Brain pericyte (primary cell): ENCODE measurements around the gene TMEM269.

Experiments
- DNase-seq: peaks from one replicate; pipeline ENCODE4 v3.0.0-alpha.2; 2012; ENCODE audit warnings: low read depth, low spot score

Gene TMEM269

DNA sequence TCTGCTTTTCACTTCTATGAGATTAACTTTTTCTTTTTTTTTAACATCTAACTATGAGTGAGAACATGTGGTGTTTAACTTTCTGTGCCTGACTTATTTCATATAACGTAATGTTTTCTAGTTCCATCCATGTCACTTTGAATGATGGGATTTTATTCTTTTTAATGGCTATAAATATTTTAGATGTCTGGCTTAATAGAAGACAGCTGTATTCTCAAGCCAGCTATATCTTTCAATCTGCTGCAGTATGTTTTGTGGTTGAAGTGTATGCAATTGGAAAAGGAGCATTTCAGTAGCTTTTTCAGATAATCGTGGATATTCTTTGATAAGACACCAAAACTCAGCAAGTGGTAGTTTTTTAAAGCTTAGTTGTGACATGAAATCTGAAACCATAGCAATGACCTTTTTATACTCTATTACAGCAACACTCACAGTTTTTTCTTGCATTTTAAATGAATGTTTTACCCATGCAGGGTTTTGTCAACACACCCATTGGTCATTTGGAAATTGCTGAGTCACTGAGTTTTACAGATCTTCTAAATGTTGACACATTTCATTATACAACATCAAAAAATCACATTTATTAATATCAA is 38.1 kb downstream of the TMEM269 start:
- no peak for DNase-seq

DNA sequence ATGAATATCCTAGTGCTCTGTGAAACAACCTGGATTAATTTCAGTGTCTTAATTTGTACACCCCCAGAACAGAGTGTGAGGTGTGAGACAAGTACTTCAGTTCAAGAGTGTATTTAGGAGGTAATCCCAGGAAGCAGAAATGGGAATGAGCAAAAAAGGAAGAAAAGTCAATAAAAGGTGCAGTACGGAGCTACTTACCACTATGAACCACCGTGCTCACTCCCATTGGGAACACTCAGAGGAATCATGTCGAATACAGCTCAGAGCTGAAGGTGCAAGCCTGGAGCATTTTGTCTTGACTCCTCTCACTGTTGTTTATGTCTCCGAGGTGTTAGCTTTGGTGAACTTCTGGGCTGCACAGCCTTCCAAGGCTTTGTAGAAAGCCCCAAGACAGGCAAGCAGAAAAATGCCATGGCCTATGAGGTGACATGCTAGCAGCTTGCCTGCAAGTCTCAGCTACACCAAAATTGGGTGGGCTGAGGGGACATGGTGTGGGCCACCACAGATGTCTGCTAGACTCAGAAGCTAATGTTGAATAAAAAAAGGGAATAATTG is 39.8 kb downstream of the TMEM269 start:
- DNase-seq = no peak

DNA sequence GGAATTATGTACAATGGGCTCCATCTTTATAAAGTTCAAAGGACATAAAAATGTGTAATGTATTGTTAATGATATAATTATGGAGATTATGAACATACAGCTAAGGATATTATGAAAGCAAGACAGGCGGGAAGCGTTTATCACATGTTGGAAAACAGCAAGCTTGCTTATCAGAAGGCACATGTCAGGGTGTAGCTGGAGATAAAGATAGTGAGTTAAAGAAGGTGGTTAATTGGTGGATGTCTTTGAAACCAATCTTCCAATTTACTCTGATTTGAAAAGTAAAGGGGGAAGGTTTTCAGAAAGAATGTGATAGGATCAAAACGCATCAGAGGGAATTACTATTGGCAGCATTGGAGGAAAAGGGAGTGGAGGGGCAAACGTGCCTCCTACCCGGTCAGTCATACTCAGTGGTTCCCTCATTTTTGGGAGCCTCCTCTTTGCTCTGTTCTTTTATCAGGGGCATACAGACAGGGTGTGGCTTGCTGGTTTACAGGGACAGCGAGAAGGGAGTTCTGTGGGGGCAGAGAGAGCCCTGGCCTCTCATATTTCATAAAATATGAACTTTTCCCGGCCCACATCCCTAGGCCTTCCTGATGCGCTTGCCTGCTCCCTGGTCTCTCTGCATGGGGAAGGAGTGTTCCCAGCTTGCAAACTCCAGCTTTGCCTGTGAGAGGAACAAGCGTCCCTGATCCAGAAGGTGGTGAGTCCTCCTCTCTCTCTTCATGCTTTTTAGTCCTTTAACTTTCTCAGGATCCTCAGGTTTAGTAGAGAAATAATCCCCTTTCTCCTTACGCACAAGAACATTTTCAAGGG is 40.5 kb downstream of the TMEM269 start:
- no peak for DNase-seq

DNA sequence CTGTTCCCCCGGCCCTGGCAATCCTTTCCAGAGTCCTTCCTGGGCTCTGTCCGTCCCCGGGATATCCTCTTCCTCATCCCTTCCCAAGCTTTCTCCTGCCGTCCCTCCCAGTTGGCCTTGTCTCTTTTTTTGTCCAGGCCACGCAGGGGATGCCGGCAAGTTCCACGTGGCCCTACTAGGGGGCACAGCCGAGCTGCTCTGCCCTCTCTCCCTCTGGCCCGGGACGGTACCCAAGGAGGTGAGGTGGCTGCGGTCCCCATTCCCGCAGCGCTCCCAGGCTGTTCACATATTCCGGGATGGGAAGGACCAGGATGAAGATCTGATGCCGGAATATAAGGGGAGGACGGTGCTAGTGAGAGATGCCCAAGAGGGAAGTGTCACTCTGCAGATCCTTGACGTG is 45.8 kb downstream of the TMEM269 start:
- DNase-seq = no peak

DNA sequence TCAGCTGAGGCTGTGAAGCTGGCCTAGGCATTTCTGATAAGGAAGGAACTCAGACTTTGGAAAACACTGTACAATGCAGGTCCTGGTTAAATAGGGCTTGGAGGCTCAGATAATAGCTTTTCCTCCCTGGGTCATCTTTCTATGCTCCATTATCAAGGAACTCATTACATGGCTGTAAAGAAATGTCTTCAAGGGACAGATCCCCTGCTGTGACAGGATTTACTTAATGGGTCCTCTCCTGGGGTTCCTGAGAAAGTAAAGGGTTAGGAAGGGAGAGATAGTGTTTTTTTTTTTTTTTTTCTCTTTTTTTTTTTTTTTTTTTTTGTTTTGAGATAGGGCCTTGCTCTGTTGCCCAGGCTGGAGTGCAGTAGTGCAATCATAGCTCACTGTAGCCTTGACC is 46.5 kb downstream of the TMEM269 start:
- DNase-seq = no peak

DNA sequence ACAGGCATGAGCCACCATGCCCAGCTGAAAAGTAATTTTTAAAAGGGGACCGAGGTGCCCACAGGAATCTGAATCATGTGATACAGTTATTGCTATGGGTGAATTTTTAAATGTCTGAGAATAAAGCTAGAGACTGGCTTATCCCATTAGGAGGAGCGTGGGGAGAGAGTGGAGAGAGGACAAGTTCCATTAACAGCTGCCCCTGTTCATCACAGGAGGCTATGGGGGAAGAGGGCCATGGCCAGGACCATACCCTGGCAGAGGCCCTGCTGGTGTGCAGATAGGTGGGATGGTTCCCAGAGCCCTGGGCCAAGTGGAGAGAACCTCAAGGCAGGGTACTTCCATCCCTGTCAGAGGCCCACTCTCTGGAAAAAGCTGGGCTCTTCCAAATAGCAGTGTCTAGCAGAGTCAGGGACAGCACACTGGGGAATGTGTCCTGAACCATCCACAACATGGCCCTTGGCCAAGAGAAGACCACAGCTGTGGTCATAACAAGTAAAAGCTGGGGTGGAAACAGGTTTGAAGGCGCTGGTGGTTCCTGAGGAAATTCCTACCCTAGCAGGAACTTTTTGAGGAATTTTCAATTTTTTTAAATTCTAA is 48.0 kb downstream of the TMEM269 start:
- no peak for DNase-seq

DNA sequence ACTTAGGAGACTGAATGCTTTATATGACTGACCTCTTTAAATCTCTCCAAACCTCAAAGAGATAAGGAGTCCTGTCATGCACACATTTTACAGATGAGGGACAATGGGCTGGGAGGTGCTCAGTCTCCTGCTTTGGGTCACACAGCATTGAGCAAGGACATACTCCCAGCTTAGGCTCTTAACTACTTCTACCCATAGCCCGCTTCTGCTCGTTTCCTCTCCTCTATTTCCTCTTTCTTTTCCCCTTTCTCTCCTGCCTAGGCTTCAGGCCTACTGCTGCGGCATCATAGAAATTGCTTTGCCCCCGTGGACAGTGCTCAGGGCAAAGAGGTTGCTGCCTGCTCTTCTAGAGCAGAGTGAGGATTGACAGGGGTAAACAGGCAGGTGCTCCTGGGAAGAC is 49.2 kb downstream of the TMEM269 start:
- DNase-seq = no peak

DNA sequence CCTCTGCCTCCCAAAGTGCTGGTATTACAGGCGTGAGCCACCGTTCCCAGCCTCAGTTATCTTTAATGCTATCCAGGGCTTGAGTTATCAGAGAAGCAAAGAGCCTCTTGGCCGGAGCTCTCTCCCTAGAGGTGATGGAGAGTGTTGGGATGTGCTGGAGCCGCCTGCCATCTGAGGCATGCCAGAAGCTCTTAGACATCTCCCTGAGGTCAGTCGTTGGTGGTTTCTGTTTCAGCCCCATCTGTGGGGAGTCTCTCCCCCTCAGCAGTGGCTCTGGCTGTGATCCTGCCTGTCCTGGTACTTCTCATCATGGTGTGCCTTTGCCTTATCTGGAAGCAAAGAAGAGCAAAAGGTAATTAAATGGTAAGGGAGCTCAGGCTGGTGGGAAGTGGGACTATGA is 50.0 kb downstream of the TMEM269 start:
- no peak for DNase-seq

DNA sequence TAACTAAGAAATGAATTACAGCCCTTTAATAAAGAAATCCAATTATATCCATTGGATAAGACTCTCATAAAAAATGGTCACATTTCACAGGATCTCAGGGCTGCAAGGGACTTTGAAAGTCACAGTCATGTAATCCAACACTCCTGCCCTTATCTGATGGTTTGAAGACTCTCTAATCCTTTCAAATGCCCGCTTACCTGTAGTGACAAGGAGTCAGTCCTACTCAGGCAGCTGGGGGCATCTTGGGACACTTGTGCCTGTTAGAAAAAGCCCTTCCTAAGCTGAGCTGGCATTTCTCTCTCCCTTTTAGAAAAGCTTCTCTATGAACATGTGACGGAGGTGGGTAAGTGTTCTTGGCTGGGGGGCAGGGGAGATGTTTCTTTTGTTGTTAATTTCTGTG is 50.6 kb downstream of the TMEM269 start:
- no peak for DNase-seq

DNA sequence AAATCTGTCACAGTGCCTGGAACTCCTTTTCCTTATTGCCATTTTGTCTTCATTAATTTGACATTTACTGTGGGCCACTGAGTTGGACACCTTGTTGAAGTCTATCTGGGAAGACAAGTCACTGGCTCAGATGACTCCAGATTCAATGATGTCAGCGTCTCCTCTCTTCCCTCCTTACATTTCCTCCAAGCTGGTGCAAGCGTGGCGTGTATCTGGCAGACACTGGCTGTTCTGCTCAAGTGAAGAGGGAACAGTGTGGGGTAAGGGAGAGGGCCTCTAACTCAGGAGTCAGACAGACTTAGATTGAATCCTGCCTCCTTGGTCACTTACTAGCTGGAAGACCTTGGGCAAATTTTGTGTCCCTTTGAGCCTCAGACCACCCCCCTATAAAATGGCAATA is 52.9 kb downstream of the TMEM269 start:
- no peak for DNase-seq

DNA sequence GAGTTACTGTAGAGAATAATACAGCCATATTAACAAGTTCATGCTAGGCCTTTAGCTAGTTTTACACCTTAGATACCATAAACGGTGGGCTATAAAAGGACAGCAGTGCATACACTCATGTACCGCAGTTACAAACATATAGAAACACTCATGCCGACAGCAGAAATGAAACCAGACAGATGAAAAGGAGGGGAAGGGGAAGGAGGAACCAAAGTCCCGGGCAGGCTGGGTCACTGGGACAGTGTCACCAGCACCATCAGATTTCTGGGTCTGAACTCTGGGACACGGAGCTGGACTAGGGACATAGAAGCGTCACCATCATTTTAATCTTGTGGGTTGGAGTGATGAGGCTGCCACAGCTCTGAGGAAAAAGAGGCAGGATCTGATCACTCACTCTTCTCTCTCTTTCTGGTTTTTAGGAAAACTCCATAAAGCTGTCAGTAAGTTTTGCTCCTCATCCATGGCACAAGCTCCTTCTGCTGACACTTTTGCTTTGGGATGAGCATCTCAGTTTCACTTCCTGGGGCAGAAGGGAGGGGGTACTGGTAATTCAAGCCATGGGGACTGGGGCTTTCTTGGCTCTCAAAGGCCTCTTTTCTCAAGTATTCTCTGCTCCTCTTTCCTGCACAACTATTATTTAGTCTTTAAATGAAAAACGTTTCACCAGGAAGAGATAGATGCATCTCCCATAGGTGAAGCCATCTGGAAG is 53.8 kb downstream of the TMEM269 start:
- no peak for DNase-seq

DNA sequence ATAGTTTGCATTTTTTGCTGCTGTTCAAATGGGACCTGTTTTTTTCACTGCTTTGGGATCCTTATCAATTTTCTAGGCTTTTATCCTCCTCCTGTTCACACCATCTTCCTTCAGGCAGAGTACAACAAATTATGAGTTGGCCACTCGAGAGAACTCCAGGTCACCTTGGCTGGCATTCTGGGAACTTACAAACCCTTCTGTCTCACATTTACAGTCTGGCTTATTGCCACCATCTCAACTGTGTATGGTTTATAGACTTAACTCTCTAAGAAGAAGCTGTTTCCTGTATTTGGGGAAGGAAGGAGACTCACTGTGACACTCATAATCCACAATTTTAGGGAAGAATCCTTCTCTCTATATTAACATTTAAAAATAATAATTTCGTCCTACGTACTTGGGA is 56.2 kb downstream of the TMEM269 start:
- no peak for DNase-seq

DNA sequence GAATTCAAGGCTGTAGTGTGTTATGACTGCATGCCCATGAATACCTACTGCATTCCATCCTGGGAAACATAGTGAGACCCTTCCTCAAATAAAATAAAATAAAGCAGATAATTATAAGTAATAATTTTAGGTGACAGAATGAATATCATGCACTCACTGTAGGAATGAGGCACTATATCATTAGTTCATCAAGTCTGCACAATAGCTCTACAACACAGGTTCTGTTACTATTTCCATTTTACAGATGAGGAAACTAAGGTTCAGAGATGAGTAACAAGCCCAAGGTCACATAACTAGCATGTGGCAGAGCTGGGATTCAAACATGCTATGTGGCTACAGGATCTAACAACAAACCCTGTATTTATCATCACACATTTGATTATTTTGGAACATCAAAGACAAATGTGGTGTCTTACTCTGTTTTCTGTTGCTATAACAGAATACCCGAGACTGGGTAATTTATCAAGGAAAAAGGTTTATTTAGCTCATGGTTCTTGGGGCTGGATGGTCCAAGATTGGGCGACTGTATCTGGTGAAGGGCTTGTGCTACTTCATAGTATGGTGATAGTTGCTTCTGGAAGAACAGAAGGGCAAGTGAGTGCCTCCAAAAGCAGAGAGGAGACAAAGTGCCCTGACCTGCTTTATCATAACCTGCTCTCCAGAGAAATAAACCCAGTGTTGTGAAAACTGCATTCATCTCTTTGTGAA is 56.8 kb downstream of the TMEM269 start:
- no peak for DNase-seq

DNA sequence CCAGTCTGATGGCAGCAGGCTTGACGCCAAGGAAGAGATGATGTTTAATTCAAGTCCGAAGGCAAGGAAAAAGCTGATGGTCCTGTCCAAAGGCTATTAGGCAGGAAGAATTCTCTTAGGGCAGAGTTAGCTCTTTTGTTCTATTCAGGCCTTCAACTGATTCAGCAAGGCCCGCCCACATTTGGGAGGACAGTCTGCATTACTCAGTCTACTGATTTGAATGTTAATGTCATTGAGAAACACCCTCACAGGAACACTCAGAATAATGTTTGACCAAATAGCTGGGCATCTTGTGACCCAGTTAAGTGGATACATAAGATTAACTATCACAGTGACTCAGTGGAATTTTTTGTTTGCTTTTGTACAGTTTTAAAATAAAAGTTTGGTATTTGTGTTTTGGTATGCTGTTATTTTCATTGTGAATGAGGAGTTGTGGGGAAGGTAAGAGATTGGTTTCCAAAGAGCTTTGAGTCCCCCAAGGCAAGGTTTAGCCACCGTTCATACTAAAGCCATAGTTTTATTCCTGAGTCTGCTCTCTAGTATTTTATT is 59.9 kb downstream of the TMEM269 start:
- no peak for DNase-seq

DNA sequence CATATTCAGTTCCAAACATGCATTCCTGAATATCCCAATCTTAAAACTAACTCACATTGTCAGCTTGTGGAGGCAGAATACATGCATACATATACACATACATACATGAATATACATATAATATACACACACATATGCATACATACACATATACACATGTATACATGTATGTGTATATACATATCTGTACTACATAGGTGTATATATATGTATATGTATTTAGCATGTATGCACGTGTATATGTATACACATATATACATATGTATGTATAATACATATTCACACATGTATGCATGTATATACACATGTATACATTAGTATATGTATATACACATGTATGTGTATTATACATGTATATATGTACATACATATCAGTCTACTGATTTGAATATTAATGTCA is 60.4 kb downstream of the TMEM269 start:
- no peak for DNase-seq

DNA sequence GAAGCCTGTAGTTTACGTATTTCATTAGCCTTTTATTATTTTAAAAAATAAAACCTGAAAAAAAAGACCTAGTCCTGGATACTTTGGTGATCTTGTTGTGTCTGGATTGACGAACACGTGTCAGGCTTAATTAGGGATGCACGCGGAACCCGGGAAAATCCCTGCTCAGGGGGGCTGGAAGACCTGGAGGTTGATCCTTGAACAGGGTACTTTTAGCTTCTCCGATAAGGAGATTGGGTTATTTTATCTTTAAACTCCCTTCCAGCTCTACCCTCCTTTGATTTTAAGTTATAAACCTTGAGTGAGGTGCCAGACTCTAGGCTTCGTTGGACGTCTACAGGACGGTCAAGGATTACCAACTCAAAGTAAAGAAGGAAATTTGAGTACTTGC is 61.1 kb downstream of the TMEM269 start:
- DNase-seq = no peak

DNA sequence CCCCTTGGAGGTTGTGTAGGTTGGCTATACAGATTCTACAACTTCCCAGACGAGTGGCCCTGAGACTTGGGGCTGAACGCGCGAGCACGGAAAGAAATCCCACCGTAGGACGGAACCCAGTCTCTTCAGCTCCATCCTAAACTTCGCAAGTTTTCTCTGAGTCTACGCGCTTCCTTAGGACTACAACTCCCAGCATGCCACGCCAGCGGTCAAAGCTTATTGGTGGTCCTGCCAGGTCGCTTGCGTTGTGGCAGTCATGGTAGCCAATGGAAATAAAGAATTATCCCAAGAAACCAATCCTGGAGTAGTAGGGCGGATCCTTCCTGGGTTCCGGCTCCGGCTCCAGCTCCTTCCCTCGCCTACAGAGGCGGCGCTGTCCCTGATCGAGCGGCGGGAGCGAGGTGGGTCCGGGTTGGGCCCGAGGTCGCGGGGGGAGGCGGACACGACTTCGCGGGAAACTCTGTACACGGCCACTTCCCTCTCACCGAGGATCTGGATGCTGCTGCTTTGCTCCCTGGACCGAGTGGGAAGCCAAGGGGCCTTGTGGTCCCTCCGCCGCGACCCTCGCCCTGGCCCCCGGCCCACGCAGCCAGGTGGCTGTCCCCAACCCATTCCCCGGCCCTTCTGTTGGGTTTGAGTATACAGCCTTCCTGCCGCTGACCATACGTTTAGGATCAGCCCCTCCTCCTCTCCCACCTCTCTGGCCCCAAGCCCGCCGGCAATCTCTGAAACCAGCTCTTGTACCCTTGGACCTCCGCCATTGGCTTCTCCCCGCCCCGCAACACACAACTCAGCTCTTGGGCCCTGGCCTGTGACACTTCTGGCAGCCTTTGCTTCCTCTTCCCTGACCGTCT is 61.7 kb downstream of the TMEM269 start, which contains the start of gene ZNF691:
Gene ZNF691, plus strand, starts transcription at position 357 of the 854 bp plus-strand sequence. CDS start 3,046 bp downstream, outside the sequence.
- DNase-seq = peak; percentile 85

DNA sequence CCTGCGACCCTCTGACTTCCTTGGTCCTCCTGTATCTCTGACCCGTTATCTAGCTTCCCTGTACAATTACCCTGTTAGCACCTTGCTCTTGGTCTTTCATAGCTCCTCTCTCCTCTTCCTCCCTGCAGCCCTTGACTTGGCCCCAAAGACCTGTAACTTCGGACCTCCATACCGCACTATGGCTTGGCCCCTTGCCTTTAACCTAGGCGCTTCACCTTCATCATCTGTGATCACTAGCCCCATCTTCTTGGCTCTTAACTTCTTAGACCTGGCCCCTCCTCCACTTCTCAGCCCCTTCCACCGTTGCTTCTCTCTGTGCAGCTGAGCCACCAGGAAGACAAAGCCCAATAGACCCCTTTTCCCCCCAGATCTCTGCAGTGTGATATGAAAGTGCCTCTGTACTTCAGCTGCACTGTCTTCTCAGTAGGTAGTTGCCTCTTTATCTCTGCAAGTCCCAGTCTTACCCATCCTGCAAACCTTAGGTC is 62.4 kb downstream of the TMEM269 start:
- DNase-seq = no peak

DNA sequence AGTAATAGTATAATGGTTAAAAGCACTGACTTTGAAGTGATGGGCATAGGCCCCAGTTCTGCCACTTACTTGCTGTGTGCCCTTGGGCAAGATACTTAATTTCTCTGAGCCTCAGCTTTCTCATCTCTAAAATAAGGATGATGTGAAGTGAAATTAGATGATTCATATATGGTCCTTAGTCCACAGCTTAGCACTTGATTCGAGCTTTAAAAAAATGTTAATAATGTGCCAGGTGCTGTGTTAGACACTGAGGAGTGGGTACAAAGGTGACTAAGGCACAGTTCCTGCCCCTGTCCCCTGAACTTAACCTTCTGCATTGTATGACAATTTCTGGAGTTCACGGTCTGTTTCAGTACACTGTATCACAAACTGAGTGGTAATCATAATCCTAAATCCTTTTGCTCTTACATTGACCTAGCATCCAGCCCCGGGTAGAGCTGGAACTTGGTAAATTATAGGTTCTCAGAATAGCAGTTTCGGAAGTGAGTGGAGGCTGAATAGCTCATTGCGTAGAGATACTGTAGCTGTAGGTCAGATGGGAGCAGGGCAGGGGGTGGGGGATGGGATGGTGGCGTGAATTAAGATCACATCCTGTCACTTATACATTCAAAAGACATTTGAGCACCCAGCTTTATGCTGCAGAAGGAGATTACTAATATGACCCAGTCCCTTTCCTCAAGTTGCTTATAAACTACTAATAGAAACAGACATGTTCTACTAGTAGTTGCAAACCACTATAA is 63.1 kb downstream of the TMEM269 start:
- no peak for DNase-seq
